Muscle of arm (tissue), 12 donors: ENCODE measurements around the gene LHFPL3. TPM values are rescaled to one million over a fixed set of nuclear protein-coding genes. Genes with fewer than 3 reads are reported as not detected.
A peak's percentile ranks its signal among the peaks of the same experiment; 100 is the strongest.
"Not testable (repeated sequence)": the region's sequence is repeated elsewhere in the genome, so short reads cannot be mapped to it uniquely, and the experiment has no call there.

Experiments used
- DNase-seq: peaks from one replicate; pipeline ENCODE4 v3.0.0-alpha.2; 2013
- polyA plus RNA-seq, 12 donors: library from polyadenylated mRNA; unstranded; fragments of 120-200 nt; gene quantifications; one replicate each; pipeline ENCODE4 v1.2.1, GENCODE V29; 2013; ENCODE audit not compliant: insufficient read length in 12 of 12

The LHFPL3 gene
- polyA plus RNA-seq, 12 donors: 0.10 to 0.33 (median 0.14) TPM; not detected in 8

DNA sequence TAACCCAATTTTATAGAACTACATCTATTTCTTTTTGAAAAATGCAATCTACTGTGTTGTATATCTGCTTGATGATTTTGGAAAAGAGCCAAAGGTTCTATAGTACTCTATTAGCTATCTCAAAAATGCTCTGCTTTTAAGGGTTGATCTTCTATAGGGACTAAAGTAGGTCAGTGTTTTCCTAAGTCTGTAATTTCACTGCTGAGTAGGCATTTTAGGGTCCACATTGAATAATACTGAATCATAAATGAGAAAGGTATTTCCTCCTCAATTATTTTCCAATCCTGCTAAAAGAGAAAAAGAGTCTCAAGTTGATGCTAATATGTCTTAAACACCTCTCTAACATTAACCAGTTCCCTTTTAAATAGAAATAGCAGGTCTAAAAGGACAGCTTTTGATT is 244.2 kb downstream of the LHFPL3 start:
- DNase-seq: no peak

DNA sequence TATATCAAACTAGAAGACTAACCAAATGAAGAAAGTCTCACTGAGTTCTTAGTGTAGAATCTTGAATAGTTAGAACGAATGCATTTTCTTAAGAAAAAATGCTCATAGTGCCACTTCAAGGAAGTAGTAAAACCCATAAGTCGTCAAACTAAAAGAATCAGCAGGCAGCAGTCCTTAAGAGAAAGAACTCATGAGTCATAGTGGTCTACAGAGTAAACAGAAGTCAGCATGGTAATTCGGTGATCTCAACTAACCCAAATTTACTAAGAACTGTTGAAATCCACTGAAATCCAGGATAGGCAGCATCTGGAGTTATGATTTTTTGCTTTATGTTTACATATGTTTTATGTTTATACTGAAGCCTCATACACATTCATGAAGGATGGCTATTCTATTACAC is 256.2 kb downstream of the LHFPL3 start:
- no peak for DNase-seq

DNA sequence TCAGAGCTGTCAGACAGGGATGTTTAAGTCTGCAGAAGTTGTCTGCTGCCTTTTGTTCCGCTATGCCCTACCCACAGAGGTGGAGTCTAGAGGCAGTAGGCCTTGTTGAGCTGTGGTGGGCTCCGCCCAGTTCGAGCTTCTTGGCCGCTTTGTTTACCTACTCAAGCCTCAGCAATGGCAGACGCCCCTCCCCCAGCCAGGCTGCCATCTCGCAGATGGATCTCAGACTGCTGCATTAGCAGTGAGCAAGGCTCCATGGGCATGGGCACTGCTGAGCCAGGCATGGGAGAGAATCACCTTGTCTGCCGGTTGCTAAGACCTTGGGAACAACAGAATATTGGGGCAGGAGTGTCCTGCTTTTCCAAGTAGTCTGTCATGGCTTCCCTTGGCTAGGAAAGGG is 267.2 kb downstream of the LHFPL3 start:
- DNase-seq: not testable (repeated sequence)

DNA sequence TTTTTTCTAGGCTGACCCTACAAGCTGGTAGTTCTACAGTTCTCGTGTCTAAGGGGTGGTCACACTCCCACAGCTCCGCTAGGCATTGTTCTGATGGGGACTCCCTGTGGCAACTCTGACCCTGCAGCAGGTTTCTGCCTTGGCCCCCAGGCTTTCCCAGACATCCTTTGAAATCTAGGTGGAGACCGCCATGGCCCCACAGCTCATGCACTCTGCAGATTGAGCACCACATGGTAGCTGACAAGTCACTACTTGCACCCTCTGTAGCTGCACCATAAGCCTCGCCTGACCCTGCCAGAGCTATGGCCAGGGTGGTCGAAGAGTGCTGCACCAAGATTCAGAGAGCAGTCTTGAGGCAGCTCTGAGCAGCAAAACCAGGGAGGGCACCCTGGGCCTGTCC is 275.6 kb downstream of the LHFPL3 start:
- no peak for DNase-seq

DNA sequence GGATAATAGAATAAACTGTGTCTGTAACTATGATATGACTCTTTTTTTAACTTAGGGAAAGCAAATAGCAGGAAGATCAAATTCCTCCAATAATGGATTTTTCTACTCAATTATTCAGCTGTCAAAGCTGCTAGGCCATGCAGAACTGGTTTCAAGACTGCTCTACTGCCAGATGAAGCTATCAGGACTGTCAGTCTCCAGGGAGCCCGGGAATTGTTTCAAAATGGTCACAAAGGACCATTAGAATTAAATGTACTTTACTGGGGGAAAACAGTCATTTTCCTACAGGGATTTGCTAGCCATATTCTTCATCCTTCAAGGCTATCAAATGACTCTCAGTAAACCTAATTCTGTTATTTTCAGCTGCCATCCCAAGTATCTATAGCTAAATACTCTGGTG is 276.3 kb downstream of the LHFPL3 start:
- no peak for DNase-seq

DNA sequence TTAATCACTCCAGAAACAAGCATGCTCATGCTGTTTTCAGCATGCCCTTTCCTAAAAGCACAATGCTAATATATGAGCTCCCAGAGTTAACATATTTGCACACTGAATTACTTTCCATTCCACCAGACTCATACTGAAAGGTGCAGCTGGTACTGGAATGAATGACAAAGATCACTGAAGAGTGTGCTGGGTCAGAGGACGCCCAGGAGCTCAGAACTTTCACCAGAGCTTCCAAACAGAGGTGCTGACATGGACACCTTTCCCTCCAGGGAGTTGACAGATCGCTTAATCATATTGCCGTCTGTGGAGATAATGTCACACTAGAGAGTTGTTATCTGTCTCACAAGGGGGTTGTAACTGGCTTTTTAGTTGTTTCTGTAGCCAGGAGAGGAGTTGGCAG is 292.9 kb downstream of the LHFPL3 start:
- no peak for DNase-seq

DNA sequence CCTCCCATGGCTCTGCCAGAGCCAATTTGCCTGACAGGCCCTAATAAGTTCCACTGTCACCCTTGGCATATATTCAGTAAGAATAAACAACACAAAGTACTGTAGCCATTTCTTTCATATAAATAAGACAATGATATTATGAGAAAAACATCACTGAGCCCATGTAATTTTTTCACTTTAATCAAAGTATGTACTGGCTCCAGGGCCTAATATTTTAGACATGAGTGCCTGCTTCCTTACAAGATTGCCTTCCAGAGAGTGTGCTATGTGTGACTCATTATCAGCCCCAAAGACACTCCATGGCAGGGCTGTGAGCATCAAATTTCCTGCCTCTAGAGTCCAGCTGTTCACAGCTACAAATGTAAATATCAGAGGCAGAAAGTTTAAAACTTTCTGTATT is 297.6 kb downstream of the LHFPL3 start:
- no peak for DNase-seq

DNA sequence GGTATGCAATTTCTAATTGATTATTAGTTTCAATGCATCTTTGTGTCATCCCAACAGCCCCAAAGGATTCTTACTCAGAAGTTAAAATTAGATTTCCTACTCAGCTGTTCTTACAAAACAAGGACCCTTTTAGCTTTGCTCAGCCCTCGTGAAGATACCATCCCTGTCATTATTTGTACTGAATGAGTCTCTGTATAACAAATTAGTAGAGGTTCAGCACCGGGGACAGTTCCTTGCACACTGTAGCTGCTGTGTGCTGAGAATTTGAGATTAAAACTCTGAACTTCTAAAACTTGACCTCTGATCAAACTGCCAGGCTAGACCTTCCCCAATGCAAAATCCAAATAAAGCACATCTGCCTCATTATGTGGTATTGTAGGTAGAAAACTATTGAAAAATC is 299.1 kb downstream of the LHFPL3 start:
- peak; percentile 25 for DNase-seq

DNA sequence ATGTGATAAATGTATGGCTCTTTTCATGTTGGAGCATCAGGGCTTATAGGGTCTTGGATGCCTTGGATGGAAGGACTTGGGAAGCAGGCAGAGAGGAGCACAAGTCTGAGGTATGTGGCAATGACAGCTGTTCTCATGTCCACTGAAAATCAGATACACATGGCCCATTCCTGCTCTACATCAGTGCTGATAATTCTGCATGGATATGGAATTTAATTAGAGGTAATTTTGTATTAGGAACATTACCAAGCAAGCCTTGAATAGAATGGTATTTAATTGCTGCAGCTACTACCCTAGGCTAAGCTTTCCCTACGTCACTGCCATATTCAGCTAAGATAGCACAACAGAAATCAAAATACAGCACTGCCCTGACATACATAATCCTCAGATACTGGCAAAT is 299.6 kb downstream of the LHFPL3 start:
- DNase-seq: no peak

DNA sequence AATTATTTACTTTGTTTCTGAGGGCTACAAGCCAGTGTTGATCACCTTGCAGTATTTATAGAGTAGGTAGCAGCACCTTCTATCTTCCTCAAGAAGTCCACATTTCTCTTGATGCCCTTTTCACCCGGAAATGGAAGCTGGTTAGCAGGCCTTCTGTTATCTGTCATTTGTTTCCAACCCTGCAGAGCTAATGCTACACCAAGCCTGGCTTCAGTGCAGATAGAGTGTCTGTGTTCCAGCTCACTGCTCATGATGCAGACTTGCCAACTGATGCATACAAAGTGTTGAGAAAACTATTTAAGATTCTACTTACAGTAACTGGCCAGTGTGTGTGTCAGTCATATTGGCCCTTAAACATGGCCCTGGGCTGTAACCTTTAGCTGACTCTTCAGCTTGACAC is 301.0 kb downstream of the LHFPL3 start:
- DNase-seq: no peak

DNA sequence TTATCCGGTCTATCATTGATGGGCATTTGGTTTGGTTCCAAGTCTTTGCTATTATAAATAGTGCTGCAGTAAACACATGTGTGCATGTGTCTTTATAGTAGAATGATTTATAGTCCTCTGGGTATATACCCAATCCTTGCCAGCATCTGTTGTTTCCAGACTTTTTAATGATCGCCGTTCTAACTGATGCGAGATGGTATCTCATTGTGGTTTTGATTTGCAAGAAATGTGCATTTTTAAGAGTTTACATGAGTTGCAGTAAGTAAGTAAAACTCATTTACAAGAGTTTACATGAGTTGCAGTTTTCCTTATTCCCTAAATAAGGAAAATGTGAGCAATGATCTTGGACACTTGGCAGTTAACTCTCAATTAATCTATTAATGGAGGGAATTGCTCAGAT is 312.1 kb downstream of the LHFPL3 start:
- no peak for DNase-seq

DNA sequence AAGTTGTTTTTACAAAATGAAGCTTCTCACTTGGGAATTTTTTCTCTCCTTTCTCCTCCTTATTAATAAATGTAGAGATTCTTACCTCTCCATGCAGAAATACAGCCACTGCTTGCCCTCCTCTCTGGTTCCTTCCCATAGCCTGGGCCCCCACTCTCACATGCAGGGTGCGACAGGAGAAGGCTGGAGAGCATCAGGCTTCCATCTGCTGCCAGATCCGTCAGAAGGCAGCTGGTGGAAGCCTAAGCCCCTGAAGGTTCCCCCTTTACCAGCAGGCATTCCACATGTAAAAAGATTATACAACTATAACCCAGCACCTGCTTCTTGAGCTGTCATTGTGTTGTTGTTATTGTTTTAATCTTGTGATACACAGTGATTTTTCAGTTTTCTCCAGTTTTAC is 314.2 kb downstream of the LHFPL3 start:
- DNase-seq: no peak

DNA sequence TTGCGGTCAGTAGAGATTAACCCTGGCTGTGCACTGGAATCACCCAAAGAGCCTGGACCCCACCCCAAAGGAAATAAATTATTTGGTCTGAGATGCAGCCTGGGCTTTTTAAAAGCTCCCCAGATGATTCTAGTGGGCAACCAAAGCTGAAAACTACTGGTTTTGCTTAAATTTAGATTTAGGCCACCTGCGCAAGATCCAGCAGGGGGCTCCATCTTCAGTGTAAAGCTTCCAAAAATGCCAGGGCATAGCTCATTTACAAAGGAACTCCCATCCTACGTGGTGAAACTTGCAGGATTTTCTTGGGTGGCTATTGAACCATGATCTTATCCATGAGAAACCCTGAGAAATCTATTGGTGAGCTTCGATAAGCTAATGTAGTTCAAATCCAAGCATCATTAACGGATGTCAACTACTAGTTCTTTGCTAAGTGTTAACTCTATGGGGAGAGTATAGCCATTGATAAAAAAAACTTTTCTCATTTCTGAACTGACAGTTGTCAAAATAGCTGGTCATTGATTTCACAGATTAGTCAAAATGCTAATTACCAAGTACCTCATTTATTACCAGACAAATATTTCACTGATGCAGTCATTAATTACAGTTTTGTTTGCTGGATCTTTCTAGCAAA is 315.3 kb downstream of the LHFPL3 start:
- no peak for DNase-seq

DNA sequence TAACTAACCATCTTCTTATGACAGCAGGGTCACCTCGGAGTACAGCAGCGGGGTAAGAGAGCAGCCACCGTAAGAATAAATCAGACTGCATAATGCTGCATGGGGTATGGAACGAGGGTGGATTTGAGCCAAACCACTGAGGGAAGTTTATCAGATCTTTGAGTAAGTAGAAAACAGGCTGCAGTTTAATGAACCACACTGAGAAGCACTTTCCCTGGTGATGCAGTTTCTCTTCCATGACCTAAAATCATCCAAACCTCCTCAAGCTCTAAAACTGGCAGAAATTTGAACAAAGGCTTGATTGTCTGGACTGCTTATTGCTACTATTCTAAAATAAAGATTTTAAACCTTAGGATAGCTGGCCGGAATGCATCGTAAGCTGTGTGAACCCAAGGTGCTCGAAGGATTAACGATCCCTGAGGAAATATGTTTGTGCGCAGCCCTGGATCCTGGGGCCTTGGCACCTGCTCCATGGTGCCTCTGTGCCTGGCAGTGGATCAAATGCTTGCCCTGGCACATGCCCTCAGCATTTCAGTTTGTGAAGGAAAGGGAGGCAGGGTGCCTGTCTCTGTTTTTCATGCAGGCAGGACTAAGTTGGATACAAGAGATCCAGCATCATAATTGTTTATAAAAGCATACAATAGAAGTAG is 322.7 kb downstream of the LHFPL3 start:
- no peak for DNase-seq

DNA sequence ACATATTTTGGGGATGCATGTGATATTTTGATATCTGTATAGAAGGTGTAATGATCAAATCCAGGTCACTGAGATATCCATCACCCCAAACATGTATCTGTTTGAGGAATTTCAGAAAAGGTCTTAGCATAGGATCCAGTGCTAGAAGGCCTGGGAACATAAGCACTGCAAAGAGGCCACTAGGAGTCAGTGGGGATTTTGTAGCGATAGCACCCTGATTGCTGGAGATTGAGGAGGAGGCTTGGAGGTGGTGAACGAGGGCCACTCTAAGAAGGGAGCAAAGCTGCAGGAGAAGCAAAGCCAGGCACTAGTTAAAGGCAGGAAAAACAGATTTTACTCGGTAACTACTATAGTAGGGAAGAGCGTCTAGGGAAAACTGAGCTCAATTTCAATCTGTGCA is 324.0 kb downstream of the LHFPL3 start:
- DNase-seq: no peak

DNA sequence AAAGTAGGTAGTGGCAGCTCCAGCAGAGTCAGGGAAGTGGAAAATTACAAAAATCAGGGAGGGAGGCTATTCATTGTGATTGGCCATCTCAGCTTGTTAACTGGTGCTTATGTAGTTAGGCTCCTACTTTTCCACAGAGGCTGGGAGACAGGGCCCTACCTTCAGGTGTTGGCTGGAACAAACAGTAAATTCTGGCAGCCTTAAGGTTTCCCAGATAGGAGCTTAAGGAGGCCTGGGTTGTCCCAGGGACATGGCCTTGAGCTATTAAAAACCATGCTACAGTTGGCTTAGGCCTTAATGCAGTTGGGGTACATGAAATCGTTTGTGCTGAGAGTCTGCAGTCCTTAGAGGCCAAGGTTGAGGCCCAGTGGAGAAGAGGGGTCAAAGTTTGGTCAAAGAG is 324.5 kb downstream of the LHFPL3 start:
- DNase-seq: no peak

DNA sequence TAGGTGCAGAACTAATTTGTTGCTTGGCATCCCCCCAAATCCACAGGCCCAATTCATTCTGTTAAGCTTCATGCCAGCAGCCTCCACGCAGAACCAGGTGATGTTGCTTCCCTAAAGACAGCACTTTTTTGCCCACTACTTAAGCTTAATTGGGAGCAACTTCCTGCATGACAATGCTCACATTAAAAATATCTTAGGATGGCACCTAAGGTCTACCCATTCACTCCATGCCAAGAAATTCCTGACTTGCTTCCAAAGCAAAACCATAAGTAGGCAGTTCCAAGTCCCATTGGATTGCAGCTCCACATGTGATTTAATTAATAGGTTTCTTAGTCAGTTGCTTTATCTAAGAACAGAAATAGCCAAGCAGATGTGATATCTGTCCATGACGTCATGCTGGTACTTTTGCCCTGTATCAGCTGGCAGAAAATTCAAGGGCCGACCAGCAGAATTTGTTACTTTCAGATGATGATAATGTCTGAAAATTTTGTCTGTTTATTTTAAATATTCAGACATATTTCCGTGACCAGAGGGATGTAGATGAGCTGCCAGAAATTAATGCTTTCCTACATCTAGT is 325.5 kb downstream of the LHFPL3 start:
- DNase-seq: no peak

DNA sequence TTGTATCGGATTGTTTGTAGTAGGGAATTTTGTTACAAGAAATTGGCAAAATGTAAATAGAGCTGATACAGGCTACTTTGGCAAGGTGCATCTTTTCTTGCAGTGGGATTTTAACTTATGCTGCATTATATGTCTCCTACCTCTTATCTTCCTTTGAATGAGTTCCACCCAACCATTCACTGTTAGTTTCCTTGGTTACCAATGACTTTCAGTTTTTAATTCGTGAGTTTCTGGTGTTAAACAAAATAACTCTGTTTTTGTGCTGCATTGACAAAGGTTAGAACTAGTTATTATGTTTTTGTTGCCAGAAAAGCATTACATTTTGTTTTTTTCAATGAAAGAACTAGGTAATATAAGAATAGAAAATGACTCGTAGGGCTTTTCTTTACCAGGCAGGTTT is 327.2 kb downstream of the LHFPL3 start:
- no peak for DNase-seq

DNA sequence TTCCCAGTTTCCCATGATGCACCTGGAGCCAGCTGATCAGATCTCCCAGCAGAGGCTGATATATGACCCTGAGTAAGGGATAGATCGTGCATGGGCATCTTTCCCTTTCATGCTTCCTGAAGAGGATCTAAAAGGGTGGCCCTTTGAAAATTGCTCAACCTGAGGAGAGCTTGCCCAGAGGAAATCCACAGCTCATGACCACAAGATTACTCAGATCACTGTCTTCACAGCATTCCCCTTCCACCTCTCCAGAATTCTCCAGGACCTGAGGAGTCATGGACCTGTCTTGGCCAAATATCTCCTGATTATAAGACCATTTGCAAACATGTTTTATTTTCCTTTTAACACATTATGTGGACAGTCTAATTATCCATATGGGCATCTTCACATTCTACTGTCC is 328.1 kb downstream of the LHFPL3 start:
- DNase-seq: no peak

DNA sequence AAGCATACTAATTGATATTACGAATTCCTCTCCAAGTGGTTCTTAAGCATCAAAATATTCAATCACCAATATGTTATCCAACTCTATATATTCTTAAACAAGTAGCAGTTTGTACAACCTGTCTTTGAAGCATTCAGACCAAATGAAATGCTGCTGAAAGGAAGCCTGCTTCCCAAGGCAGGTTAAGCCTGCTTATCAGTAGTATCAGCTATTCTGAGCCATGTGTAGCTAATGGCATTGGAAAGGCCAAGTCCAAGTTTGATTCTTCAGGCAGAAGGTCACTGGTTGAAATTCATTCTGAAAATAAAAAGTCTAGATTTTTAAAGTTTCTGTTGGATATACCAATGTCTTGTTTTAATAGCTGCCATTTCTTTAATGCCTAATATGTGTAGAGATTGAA is 328.7 kb downstream of the LHFPL3 start:
- DNase-seq: no peak

DNA sequence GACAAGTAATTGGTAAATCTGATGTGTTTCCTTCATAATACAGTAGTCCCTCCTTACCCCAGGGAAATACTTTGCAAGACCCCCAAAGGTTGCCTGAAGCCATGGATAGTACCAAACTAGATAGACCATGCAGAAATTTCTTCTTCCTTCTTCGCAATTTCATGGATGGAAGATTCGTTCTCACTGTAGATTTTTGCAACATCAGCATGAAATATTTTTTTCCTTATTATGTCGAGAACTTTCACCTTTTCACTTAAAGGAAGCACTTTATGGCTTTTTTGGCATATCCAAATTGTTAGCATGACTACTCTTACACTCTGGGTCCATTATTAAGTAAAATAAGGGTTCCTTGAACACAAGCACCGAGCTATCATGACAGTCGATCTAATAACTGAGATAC is 333.2 kb downstream of the LHFPL3 start:
- DNase-seq: no peak

DNA sequence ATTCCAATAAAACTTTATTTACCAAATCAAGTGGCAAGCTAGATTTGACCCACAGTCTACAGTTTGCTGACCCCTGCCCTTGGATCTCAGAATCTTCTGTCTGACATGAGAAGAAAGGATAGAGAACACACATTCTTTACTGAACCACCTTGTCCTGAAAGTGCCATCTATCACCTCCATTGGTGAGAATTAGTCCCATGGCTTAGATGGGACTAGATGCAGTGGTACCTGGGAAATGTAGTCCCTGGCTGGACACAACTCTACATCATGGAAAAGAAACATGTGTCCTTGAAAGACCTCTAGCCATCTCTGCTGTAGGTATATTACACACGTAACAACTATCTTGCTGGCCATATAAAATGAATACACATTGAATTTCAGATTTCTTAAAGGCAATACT is 336.2 kb downstream of the LHFPL3 start:
- DNase-seq: no peak

DNA sequence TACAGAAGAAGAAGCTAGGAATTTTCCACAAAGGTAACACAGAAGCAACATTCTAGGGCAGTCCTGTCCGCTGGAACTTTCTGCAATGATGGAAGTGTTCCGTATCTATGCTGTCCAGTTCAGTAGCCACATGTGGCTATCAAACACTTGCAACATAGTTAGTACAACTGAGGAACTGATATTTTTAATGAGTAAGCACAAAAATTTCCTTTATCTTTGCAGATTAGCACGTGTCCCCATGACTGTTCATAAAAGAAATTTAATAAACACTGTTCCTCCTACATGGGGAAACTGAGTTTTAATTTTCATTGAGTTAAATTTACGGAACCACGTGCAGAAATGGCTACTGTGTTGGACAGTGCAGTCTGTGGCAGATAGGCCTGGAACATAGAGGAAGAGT is 349.2 kb downstream of the LHFPL3 start:
- no peak for DNase-seq

DNA sequence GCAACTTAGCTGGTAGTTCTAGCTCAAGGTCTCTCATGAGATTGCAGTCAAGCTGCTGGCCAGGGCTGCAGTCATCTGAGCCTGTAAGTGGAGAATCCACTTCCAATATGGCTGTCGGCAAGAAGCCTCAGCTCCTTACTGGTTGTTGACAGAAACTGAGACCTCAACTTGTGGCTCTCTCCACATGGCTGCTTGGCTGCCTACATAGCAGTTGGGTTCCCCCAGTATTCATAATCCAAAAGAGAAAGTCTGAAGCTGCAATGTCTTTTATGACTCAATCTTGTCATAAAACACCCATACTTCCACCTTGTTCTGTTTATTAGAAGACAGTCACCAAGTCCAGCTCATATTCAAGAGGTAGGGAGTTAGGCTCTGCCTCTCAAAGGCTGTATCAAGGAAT is 350.7 kb downstream of the LHFPL3 start:
- DNase-seq: no peak
